HCEC 1CT (cell line): ENCODE results near the gene RPAIN.

Source experiments
- DNase-seq: peaks from one replicate; pipeline ENCODE4 v3.0.0-alpha.2; 2017

RPAIN gene

DNA sequence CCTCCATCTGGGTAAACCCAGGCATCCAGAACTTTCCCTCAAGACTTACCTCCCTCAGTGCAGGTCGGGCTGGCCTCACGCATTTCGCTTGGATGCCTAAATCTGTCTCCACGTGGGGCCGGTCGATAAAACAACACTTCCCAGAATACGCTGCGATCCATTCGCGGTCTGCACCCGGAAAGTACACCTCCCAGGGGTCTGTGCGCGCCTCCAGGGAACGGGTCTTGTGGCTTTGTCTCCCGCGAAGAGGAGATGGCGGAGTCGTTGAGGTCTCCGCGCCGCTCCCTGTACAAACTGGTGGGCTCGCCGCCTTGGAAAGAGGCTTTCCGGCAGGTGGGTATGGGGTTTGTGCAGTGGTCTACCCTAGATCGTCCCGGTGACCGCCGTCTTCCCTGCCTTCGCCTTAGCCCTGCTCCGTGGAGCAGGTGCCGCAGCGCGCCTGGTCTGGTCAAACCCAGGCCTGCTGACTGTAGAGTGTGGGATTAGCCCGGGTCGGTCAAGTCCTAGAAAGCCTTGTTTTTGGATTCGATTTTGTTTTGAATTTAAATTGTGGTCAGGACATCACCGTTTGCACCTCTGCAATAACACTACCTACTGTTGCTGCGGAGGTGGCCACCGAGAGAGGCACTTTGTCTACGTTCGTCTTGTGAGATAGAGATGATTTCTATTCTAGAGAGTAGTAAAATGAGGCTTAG lies at the start of gene RPAIN:
RPAIN (plus strand) TSS at position 224 of the 695 bp plus-strand sequence; CDS start at position 253, 29 bp downstream.
- DNase-seq, result peak; percentile 86

- no peak for DNase-seq
These were observed 49.6 kb upstream of the RPAIN start for GRCh38 chr17:5370411-5370810.

- DNase-seq, result no peak
These were observed 46.9 kb upstream of the RPAIN start for GRCh38 chr17:5373112-5373511.

DNA sequence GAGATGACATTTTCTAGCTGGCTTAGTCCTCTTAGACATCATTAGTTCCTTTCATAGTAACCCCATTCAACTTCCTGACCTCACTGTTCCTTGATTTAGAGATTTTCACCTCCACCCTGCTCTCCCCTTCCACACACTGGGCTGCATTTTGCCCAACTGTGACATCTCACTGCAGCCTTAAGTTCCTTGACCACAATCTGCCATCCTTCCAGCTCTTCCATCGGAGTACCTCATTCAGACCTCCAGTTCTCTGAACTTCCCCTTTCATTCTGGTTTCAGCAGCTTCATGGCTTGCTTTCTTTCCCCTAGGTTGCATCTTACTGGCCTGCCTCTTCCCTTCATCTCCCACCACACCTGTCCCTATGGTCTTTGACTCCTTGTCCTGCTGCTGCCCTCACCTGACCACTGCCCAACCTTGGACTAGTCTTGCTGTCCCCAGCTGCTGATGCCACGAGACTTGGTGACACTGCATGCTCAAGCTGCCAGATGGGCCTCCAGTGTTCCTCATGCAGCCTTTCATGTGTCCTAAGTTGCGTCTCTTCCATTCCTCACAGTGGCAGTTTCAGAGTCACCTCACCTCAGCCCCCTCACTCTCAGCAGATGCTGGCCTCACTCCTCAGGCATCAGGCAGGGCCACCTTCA lies 41.3 kb upstream of the RPAIN start:
- DNase-seq, result no peak

GRCh38 chr17:5379351-5380107 lies 40.5 kb upstream of the RPAIN start:
- DNase-seq, result no peak

DNA sequence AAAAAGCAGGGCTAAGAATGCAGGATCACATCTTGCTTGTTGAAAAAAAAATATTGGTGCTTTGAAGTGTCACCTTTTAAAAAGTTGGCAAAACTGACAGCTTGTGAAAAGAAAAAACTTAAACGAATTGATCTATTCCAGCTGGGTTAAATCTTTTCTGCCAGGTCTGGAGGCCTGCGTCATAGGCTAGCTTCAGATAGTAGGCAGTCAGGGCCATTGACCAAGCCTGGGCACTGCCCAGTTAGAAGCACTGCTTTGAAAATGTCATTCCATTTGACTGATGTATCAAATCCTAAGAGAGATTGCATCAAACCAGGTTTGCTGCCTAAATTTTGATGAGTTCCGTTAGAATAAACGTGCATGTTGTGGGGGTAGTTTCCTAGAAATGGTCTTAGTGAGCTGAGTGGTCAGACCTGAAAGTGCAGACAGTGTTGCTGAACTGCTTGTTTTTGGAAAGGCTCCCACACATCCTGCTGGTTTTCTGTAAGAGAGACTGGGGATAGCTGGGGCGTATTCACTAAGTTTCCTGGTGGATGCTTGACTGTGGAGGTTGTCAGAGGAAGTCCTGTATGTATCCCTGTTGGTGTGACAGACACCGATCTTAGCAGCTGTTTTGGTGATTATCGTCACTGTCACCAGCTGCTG lies 39.4 kb upstream of the RPAIN start:
- no peak for DNase-seq

GRCh38 chr17:5381542-5381941 lies 38.4 kb upstream of the RPAIN start:
- DNase-seq, result peak; percentile 30

DNA sequence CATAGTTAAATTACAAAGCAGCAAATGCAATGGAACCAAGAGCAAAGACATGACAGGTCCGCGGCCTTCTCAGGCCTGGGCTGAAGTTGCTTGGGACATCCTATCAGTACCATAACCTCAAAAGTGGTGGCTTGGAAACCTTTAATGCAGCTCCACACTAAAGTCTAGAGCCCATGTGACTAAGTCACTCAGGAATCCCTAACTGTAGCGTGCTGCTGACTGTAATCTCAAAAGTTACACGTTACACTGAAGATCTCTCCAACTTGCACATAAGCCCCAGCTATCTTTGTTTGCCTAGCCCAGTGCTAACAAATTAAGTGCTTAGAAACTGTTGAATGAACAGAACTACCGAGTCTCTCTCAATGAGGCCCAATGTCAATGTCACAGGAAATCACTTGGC lies 28.3 kb upstream of the RPAIN start:
- DNase-seq, result no peak

DNA sequence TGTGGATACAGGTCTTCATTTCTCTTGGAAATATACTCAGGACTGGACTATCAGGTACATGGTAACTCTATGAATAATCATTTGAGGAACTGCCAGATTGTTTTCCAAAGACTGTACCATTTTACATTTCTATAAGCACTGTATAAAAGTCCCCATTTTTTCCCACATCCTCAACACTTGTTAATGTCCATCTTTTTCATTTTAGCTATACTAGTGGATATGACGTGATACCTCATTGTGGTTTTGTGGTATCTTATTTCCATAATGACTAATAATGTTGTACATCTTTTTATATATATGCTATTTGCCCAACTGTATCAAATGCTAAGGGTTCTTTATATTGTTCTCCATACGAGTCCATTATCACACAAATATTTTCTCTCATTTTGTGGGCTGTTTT lies 23.4 kb upstream of the RPAIN start:
- no peak for DNase-seq

DNA sequence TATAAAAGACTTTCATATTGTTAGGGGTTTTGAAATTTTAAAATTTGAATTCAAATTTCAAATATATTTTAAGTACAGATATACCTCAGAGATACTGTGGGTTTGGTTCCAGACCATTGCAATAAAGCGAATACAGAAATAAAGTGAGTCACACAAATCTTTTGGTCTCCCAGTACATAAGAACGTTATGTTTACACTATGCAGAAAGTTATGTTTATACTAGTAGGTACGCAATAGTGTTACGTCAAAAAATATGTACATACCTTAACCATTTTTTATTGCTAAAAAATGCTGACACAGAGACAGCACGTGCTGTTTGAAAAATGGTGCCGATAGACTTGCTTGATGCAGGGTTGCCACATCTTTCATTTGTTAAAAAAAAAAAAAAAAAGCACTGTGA lies 20.2 kb upstream of the RPAIN start:
- DNase-seq, result peak; percentile 75

DNA sequence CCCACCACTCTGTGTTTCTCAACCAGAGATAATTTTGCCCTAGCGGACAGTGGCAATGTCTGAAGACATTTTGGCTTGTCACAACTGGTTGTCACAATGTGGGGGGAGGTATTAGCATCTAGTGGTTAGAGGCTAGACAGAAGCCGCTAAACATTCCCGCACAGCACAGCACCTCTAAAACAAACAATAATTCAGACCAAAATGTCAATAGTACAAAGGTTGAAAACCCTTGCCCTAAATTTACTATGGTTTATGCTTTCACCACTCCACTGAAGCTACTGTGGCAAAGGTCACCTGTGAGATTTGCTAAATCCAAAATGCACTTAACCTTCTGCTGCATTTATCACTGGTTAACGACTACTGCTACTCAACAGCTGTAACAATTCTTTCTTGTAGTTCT lies 14.6 kb upstream of the RPAIN start:
- DNase-seq, result no peak

DNA sequence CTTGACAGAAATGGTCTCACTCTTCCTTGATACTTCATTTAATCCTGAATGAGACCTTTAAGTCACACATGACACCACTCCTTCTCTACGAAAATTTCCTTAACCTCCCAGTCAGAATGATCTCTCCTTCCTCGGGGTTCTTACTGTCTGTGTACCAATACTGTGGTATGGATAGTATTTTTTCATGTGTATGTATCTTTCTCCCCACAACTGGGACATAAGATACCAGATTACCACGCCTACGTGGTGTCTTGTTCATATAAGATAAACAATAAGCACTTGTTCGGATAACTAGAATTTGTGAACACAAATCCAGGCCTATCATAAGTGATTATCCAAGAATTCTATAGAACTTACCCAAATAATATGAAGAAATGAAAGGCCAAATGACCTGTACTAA lies 11.8 kb upstream of the RPAIN start:
- no peak for DNase-seq

GRCh38 chr17:5410594-5411272 lies 9.2 kb upstream of the RPAIN start:
- DNase-seq, result no peak

GRCh38 chr17:5413682-5414081 lies 6.3 kb upstream of the RPAIN start:
- peak; percentile 87 for DNase-seq

GRCh38 chr17:5416901-5417300 lies 3.1 kb upstream of the RPAIN start:
- no peak for DNase-seq

- peak; percentile 24 for DNase-seq
These were observed 1.1 kb upstream of the RPAIN start for GRCh38 chr17:5418858-5419355.

DNA sequence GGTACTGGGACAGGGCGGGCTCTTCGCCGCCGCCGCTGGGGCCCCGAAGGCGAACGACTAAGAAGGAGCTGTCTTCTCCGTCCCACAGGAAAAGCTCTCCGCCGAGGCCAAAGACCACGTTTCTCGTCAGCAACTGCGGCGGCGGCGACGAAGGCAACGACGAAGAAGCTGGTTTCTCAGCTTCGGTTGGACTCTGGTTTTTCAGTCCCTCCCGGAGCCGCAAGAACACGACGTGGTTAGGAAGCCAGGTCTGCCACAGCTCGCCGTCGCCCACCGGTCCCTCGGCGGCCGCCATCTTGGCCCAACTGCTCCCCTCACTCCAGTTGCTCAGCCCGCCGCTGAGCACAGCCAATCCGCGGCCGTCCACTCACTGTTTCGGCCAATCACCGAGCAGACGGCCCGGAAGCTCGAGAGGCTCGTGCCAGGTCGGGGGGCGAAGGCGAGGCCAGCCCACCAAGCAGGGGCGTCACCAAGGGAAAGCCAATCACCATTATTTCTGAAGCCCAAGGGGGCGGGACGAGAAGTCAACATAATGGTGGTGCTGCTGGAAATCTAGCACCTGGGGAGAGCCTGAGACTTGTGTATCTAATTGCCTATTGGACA lies 525 bp upstream of the RPAIN start, which contains the start of gene NUP88:
NUP88 (minus strand) TSS at position 307 of the 603 bp plus-strand sequence; CDS start at position 295, 12 bp downstream.
- DNase-seq, result peak; percentile 98

GRCh38 chr17:5422505-5422904 lies 2.5 kb downstream of the RPAIN start:
- DNase-seq, result peak; percentile 84

GRCh38 chr17:5424909-5425308 lies 4.9 kb downstream of the RPAIN start:
- DNase-seq, result no peak

GRCh38 chr17:5425826-5426225 lies 5.8 kb downstream of the RPAIN start:
- DNase-seq, result no peak

GRCh38 chr17:5429191-5429887 lies 9.4 kb downstream of the RPAIN start:
- no peak for DNase-seq
